D721Med (cell line): ENCODE data around the gene IGFALS.

Experiments
- DNase-seq: peaks from one replicate; pipeline ENCODE4 v3.0.0; 2011; ENCODE audit warnings: low spot score; ENCODE audit not compliant: insufficient read length
- FAIRE-seq: peaks from 2 replicates; lab custom pipeline; 2011; peaks lifted over from hg19 to GRCh38; lab: Jason Lieb, UNC
- TF ChIP-seq, protein P1 (sequence below): IDR thresholded peaks from 2 replicates; pipeline ENCODE4 v1.5.1; 2012; ENCODE audit warnings: mild to moderate bottlenecking, control low read depth; ENCODE audit not compliant: insufficient read depth; ENCODE audit errors: missing control alignments

The IGFALS gene

DNA sequence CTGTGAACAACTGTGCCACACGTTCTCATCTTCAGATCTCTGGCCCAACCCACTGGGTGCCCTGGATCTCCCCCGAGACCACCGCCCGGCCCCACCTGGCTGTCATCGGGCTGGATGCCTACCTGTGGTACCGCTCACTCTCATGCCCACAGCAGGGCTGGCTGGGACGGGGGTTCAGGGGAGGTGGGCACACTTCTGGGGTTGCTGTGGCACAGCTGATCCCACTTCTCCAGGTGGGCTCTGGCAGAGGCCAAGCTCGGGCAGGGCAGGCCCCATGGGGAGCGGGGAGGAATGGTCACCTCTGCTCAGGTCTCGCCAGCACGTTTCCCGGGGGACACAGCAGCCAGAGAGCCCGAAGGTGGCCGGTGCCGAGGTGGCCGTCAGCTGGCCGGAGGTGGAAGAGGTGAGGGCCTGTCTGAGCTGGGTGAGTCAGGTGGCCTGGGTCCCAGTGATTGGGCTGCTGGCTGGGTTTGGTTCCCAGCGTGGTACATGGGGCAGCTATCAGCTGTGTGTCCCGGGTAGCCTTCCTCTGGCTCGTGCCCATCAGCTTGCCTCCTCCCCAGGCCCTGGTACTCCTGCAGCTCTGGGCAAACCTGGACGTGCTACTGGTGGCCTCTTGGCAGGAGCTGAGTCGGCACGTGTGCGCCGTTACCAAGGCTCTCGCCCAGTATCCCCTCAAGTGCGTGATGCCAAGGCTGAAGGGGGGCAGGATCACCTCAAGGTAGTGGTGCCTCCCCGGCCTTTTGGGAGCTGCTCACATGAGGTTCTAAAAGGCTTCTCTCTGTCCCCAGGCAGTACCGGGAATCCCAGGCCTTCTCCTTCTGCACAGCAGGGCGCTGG, 18.3 kb downstream of the IGFALS start:
- TF ChIP-seq, protein P1, sequence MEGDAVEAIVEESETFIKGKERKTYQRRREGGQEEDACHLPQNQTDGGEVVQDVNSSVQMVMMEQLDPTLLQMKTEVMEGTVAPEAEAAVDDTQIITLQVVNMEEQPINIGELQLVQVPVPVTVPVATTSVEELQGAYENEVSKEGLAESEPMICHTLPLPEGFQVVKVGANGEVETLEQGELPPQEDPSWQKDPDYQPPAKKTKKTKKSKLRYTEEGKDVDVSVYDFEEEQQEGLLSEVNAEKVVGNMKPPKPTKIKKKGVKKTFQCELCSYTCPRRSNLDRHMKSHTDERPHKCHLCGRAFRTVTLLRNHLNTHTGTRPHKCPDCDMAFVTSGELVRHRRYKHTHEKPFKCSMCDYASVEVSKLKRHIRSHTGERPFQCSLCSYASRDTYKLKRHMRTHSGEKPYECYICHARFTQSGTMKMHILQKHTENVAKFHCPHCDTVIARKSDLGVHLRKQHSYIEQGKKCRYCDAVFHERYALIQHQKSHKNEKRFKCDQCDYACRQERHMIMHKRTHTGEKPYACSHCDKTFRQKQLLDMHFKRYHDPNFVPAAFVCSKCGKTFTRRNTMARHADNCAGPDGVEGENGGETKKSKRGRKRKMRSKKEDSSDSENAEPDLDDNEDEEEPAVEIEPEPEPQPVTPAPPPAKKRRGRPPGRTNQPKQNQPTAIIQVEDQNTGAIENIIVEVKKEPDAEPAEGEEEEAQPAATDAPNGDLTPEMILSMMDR: no peak
- no peak for FAIRE-seq
- DNase-seq: no peak

DNA sequence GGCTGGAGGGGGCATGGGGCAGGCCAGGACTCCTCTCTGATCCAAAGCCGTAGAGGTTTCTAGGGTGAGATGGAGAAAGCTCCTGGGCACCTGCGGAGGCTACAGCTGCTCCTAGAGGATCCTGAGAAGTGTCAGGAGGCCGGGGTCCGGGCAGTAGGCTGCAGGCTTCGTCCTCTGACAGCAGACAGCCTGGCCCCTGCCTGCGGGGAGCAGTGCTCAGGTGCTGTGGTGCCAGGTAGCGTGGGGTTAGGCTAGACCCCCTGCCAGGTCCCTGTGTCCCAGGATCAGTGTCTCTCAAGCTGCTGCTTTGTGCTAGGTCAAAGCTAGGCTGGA, 19.1 kb downstream of the IGFALS start:
- DNase-seq (no peak), FAIRE-seq (no peak)
- TF ChIP-seq, protein P1: no peak

- FAIRE-seq (no peak), DNase-seq (no peak)
- TF ChIP-seq, protein P1: no peak
Measured at GRCh38 chr16:1773703-1774447, 19.6 kb downstream of the IGFALS start.

DNA sequence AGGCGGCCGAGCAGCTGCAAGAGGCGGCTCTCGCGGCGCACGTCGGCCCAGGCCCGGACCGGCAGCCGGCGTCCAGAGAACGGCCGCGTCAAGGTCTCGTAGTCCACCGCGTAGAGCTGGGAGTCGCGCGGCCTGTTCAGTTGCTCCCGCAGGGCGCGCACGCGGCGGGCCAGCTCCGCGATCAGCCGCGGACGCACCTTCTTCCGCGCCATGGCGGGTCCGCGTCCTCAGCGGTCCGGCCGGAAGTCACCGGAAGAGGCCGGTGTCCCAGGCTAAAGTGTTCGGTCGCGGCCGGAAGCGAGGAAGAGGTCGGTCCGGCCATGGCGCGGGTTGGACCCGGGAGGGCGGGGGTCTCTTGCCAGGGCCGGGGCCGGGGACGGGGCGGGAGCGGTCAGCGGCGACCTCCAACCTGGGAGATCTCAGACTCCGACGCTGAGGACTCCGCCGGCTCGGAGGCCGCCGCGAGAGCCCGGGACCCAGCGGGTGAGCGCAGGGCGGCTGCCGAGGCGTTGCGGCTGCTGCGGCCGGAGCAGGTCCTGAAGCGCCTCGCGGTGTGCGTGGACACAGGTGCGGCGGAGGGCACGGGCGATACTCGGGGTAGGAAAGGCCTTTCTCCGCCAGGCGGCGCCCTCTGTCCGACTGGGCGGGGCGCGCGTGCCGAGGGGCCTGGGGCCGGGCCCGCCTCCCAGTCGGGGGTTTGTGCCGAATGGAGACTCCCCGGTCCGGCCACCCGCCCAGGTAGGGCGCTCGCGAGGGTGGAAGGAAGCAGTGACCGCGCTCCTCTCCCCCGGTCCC, 20.4 kb downstream of the IGFALS start, which contains the start of gene MRPS34:
MRPS34 (minus strand) TSS at position 227 of the 795 bp plus-strand sequence; CDS start at position 212, 15 bp downstream.
- DNase-seq: peak; percentile 70
- FAIRE-seq: no peak
- TF ChIP-seq, protein P1: peak; percentile 48

DNA sequence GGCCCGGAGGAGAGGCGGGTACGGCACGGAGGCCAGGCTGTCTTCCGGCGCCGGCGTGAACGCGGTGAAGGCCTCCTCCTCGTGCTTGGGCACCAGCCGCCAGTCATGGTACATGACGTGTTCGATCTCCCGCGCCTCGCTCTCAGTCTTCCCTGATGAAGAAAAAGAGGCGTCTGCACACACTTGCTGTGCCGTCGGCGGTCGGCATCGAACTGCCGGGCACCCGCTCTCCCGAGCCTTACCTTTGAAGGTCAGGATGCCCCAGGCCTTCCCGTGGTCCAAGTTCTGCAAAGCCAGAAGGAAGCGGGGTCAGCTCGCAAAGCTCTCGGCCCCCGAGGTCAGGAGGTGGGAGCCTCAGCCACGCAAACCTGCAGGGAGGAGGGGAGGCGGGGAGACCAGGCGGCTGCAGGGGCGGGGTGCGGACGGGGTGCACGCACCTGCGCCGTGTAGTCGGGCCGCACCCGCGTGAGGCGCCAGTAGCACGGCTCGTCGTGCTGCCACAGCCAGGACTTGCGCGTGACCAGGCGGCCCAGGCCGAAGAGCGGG, 21.1 kb downstream of the IGFALS start, which contains the start of gene EME2:
EME2 (plus strand) TSS at position 449 of the 546 bp plus-strand sequence. CDS start 418 bp downstream, outside the sequence.
- FAIRE-seq (no peak), DNase-seq (no peak)
- TF ChIP-seq, protein P1: no peak

GRCh38 chr16:1771864-1772361, 21.6 kb downstream of the IGFALS start:
- FAIRE-seq (no peak), DNase-seq (no peak)
- TF ChIP-seq, protein P1: no peak
